PC-9 (cell line): ENCODE data around the gene PRR33. TPM values are rescaled to one million over a fixed set of nuclear protein-coding genes. Genes with fewer than 3 reads are reported as not detected.

Source experiments
- BruUV-seq: library from RNA; stranded (reverse); fragments of 400-500 nt; replicated peaks from 2 replicates; lab custom pipeline; 2021; lab: Mats Ljungman, UMichigan
- CTCF ChIA-PET: fragments of 300-600 bp; sonication (Branson Sonifier 250); formaldehyde crosslinking; loops from one replicate; lab custom pipeline; 2022; ENCODE audit warnings: antibody characterized with exemption; lab: Charles Lee
- POLR2A ChIA-PET: fragments of 300-600 bp; sonication (Branson Sonifier 250); formaldehyde crosslinking; loops from one replicate; lab custom pipeline; 2022; ENCODE audit warnings: antibody characterized with exemption; ENCODE audit not compliant: unreplicated experiment; lab: Charles Lee
- DNase-seq, 2 experiments: peaks; one replicate each; pipeline versions ENCODE4 v3.0.0 to v3.0.0-alpha.2; 2015 to 2022; ENCODE audit warnings: mixed read lengths in 1 of 2
- H2AFZ ChIP-seq: fragments of 200-600 bp; sonication (generic); 2 replicates; pipeline ENCODE4 v1.8.1; 2017; ENCODE audit warnings: antibody characterized with exemption
- H3F3A ChIP-seq: fragments of 200-600 bp; sonication (generic); 2 replicates; pipeline ENCODE4 v1.8.1; 2017; ENCODE audit warnings: antibody characterized with exemption, mild to moderate bottlenecking, low read depth; ENCODE audit not compliant: insufficient read depth
- H3K27ac ChIP-seq: fragments of 200-600 bp; sonication (generic); 2 replicates; pipeline ENCODE4 v1.6.1; 2016; ENCODE audit warnings: mixed run types
- H3K27me3 ChIP-seq: fragments of 200-600 bp; sonication (generic); 2 replicates; pipeline ENCODE4 v1.6.1; 2016; ENCODE audit warnings: low read depth, mixed run types; ENCODE audit not compliant: insufficient read depth
- H3K36me3 ChIP-seq: fragments of 200-600 bp; sonication (generic); 2 replicates; pipeline ENCODE4 v1.6.1; 2016; ENCODE audit warnings: low read depth, mixed run types
- H3K4me1 ChIP-seq: fragments of 200-600 bp; sonication (generic); replicated peaks from 2 replicates; pipeline ENCODE4 v1.6.1; 2016; ENCODE audit warnings: mixed run types; ENCODE audit not compliant: insufficient read depth
- H3K4me2 ChIP-seq: fragments of 200-600 bp; sonication (generic); 2 replicates; pipeline ENCODE4 v1.6.1; 2017; ENCODE audit warnings: mixed run types
- H3K4me3 ChIP-seq: fragments of 200-600 bp; sonication (generic); 2 replicates; pipeline ENCODE4 v1.6.1; 2016; ENCODE audit warnings: mixed run types
- H3K79me2 ChIP-seq: fragments of 200-600 bp; sonication (generic); 2 replicates; pipeline ENCODE4 v1.6.1; 2017; ENCODE audit warnings: low read depth, mixed run types
- H3K9me2 ChIP-seq: fragments of 200-600 bp; sonication (generic); 2 replicates; pipeline ENCODE4 v1.8.1; 2017; ENCODE audit warnings: mild to moderate bottlenecking; ENCODE audit not compliant: insufficient read depth
- H3K9me3 ChIP-seq: fragments of 200-600 bp; sonication (generic); 2 replicates; pipeline ENCODE4 v1.8.1; 2016; ENCODE audit warnings: low read depth; ENCODE audit not compliant: insufficient read depth
- H4K20me1 ChIP-seq: fragments of 200-600 bp; sonication (generic); 2 replicates; pipeline ENCODE4 v1.8.1; 2017; ENCODE audit not compliant: insufficient read depth
- CTCF ChIP-seq: fragments of 200-600 bp; sonication (generic); conservative IDR thresholded peaks from 2 replicates; pipeline ENCODE4 v1.6.1; 2017; ENCODE audit warnings: mixed run types, antibody characterized with exemption, mild to moderate bottlenecking, moderate library complexity
- EZH2 ChIP-seq: fragments of 200-600 bp; sonication (generic); IDR thresholded peaks from 2 replicates; pipeline ENCODE4 v1.8.0; 2017; ENCODE audit warnings: antibody characterized with exemption, low read depth
- intact Hi-C: fragments of 100-400 bp; cut with micrococcal nuclease; formaldehyde crosslinking; loops from one replicate; pipeline ENCODE4 v1.10.0; 2022; ENCODE audit not compliant: unreplicated experiment
- microRNA-seq: library from miRNA; unstranded; fragments of <30 nt; microRNA quantifications from one replicate; pipeline ENCODE4 v1.2.0, GENCODE V29; 2021; ENCODE audit warnings: borderline number of aligned reads, borderline replicate concordance
- total RNA-seq: library from RNA; stranded (reverse); gene quantifications from 2 replicates; pipeline ENCODE4 v1.2.3, GENCODE V29; 2021

The PRR33 gene
- total RNA-seq, 1 experiment from 2014 or later, result not detected

GRCh38 chr11:1839204-1839923 is 52.3 kb downstream of the PRR33 start:
- H3K9me2 ChIP-seq, result no peaks in the 10 kb centered on the region

GRCh38 chr11:1838426-1839144 is 53.1 kb downstream of the PRR33 start, which contains the start of gene TNNI2:
Gene TNNI2, plus strand, starts transcription at chr11:1838981. Its CDS starts 716 bp downstream, at chr11:1839697.
- Histone ChIP-seq H3K79me2 (no peaks in the 10 kb centered on the region), H3K9me3 (no peaks in the 10 kb centered on the region), H3K4me1 (peaks cover 16% of the 10 kb centered on the region), H3K4me3 (no peak within 1 kb of the TSS), H4K20me1 (no peaks in the 10 kb centered on the region), H3K36me3 (no peaks in the 10 kb centered on the region), H3K27ac (no peak within 1 kb of the TSS), H2AFZ (no peak within 1 kb of the TSS), H3F3A (no peaks in the 10 kb centered on the region), H3K9me2 (no peaks in the 10 kb centered on the region), H3K4me2 (no peak within 1 kb of the TSS), H3K27me3 (no peaks in the 10 kb centered on the region)
- ChIA-PET POLR2A (no interaction called here), CTCF (no interaction called here)
- TF ChIP-seq EZH2, result no peak
- no peak for TF ChIP-seq CTCF
- intact Hi-C loops, result no loop called here
- no peak for DNase-seq
- no TSS peak for BruUV-seq

More at GRCh38 chr11:1839204-1839923, 52.3 kb downstream of the PRR33 start:
- no peaks in the 10 kb centered on the region for H3K79me2 ChIP-seq
- no peak overlapping the region for H3K4me3 ChIP-seq
- H3K27ac ChIP-seq, result no peak overlapping the region
- H3K27me3 ChIP-seq, result no peaks in the 10 kb centered on the region
- no peak for TF ChIP-seq CTCF
- TF ChIP-seq EZH2, result no peak
- intact Hi-C loops, result no loop called here
- H3K9me3 ChIP-seq, result no peaks in the 10 kb centered on the region
- H3K4me1 ChIP-seq, result peaks cover 10% of the 10 kb centered on the region
- H3K36me3 ChIP-seq, result no peaks in the 10 kb centered on the region
- H3F3A ChIP-seq, result no peaks in the 10 kb centered on the region
- ChIA-PET POLR2A (no interaction called here), CTCF (interaction anchor here (0.6 kb wide), 1 partner anchor 39 kb away, joined by 11 read pairs; no protein-coding TSS in a partner anchor)
- no peak for DNase-seq
- no peaks in the 10 kb centered on the region for H4K20me1 ChIP-seq
- no TSS peak for BruUV-seq
- H3K4me2 ChIP-seq, result no peak overlapping the region
- H2AFZ ChIP-seq, result no peak overlapping the region

Small RNA genes within 50 kb of the gene (microRNA-seq; reads per million reads assigned to microRNA genes)
- gene MIR4298 (not detected), gene MIR7847 (not detected)

Other genes with a start within 250 kb of the PRR33 start
- not detected in 2 replicates for gene KRTAP5-6, start 194.7 kb downstream of the PRR33 start, total RNA-seq
- 4.2 and 5.5 TPM in 2 replicates for gene IFITM10, start 141.3 kb downstream of the PRR33 start, total RNA-seq
- gene CTSD, start 128.0 kb downstream of the PRR33 start, total RNA-seq, result 735 and 993 TPM in 2 replicates
- 8.9 and 12.1 TPM in 2 replicates for gene SYT8, start 56.9 kb downstream of the PRR33 start, total RNA-seq
- 4.9 and 7.8 TPM in 2 replicates for gene TNNI2, start 52.9 kb downstream of the PRR33 start, total RNA-seq
- 2.5 and 2.6 TPM in 2 replicates for gene LSP1, start 38.8 kb downstream of the PRR33 start, total RNA-seq
- gene TNNT3, start 27.8 kb upstream of the PRR33 start, total RNA-seq, result 0.60 TPM in 1 of 2 replicates, not detected in the other
- 66.4 and 76.3 TPM in 2 replicates for gene MRPL23, start 55.4 kb upstream of the PRR33 start, total RNA-seq
- 0.26 and 0.53 TPM in 2 replicates for gene H19, start 105.9 kb upstream of the PRR33 start, total RNA-seq
- gene IGF2, start 247.5 kb upstream of the PRR33 start, total RNA-seq, result 0.15 and 0.24 TPM in 2 replicates